ENCODE results near the gene ANXA6.

Gene ANXA6

GRCh38 chr5:151078490-151079262, 78.9 kb downstream of the ANXA6 start:
- DNase-seq, result no peak

GRCh38 chr5:151077967-151078366, 79.6 kb downstream of the ANXA6 start:
- no peak for DNase-seq

- no peak for DNase-seq
Measured at GRCh38 chr5:151077419-151077818, 80.2 kb downstream of the ANXA6 start.

GRCh38 chr5:151076616-151077015, 81.0 kb downstream of the ANXA6 start:
- DNase-seq, result no peak

GRCh38 chr5:151075698-151076331, 81.8 kb downstream of the ANXA6 start:
- no peak for DNase-seq

- DNase-seq, result no peak
Measured at GRCh38 chr5:151074557-151074956, 83.0 kb downstream of the ANXA6 start.

- DNase-seq, result no peak
Measured at GRCh38 chr5:151073280-151073679, 84.3 kb downstream of the ANXA6 start.

- no peak for DNase-seq
Measured at GRCh38 chr5:151072630-151073025, 85.0 kb downstream of the ANXA6 start.

GRCh38 chr5:151071848-151072629, 85.5 kb downstream of the ANXA6 start:
- no peak for DNase-seq

- DNase-seq, result no peak
Measured at GRCh38 chr5:151071021-151071420, 86.6 kb downstream of the ANXA6 start.

- no peak for DNase-seq
Measured at GRCh38 chr5:151070449-151070848, 87.1 kb downstream of the ANXA6 start.

- no peak for DNase-seq
Measured at GRCh38 chr5:151068433-151069197, 89.0 kb downstream of the ANXA6 start.

- no peak for DNase-seq
Measured at GRCh38 chr5:151067632-151068432, 89.7 kb downstream of the ANXA6 start.

- DNase-seq, result no peak
Measured at GRCh38 chr5:151066920-151067319, 90.7 kb downstream of the ANXA6 start.

- DNase-seq, result no peak
Measured at GRCh38 chr5:151065609-151066008, 92.0 kb downstream of the ANXA6 start.

GRCh38 chr5:151064916-151065499, 92.6 kb downstream of the ANXA6 start:
- DNase-seq, result no peak

- no peak for DNase-seq
Measured at GRCh38 chr5:151063142-151063989, 94.2 kb downstream of the ANXA6 start.

- DNase-seq, result no peak
Measured at GRCh38 chr5:151062405-151063141, 95.0 kb downstream of the ANXA6 start.

- DNase-seq, result no peak
Measured at GRCh38 chr5:151060742-151061141, 96.8 kb downstream of the ANXA6 start.

GRCh38 chr5:151058891-151059489, 98.6 kb downstream of the ANXA6 start:
- DNase-seq, result no peak

Data from NCI-H510A (cell line).